Central memory CD8-positive, alpha-beta T cell (primary cell): ENCODE results near the gene ARFGAP1.
"Not testable (repeated sequence)": the region's sequence is repeated elsewhere in the genome, so short reads cannot be mapped to it uniquely, and the experiment has no call there.

Source experiments
- ATAC-seq: fragments of 150-1000 bp; cut with Tn5 transposase; replicated peaks from 2 replicates; pipeline ENCODE4 v1.10.0; 2022; ENCODE audit warnings: mild to moderate bottlenecking, moderate FRiP score, moderate number of reproducible peaks; ENCODE audit not compliant: poor library complexity, severe bottlenecking; ENCODE audit errors: extremely low read depth
- DNase-seq, 2 donors: peaks; one replicate each; pipeline ENCODE4 v3.0.0; 2021; ENCODE audit warnings: low spot score in 2 of 2
- H3K27ac Mint-ChIP-seq: one replicate; pipeline ENCODE4 v1.8.0; 2022; ENCODE audit warnings: low read depth, mild to moderate bottlenecking, moderate library complexity, mixed read lengths
- H3K27me3 Mint-ChIP-seq: one replicate; pipeline ENCODE4 v1.8.0; 2022; ENCODE audit warnings: mixed read lengths
- H3K36me3 Mint-ChIP-seq: one replicate; pipeline ENCODE4 v1.8.0; 2022; ENCODE audit warnings: mild to moderate bottlenecking, moderate library complexity, mixed read lengths; ENCODE audit not compliant: insufficient read depth
- H3K4me1 Mint-ChIP-seq: one replicate; pipeline ENCODE4 v1.8.0; 2022; ENCODE audit warnings: mixed read lengths
- H3K4me3 Mint-ChIP-seq: one replicate; pipeline ENCODE4 v1.8.0; 2022; ENCODE audit warnings: mild to moderate bottlenecking, moderate library complexity, mixed read lengths
- H3K9me3 Mint-ChIP-seq: one replicate; pipeline ENCODE4 v1.8.0; 2022; ENCODE audit warnings: mixed read lengths

ARFGAP1 gene

GRCh38 chr20:63246490-63247288 is 25.9 kb upstream of the ARFGAP1 start:
- Mint-ChIP-seq H3K27me3 (peaks cover 44% of the 10 kb centered on the region), H3K36me3 (peaks cover 2% of the 10 kb centered on the region), H3K27ac (no peak overlapping the region), H3K9me3 (no peaks in the 10 kb centered on the region), H3K4me1 (no peaks in the 10 kb centered on the region), H3K4me3 (no peak overlapping the region)
- no peak for DNase-seq
- no peak for ATAC-seq

GRCh38 chr20:63247671-63248228 is 24.9 kb upstream of the ARFGAP1 start:
- no peak overlapping the region for H3K4me3 Mint-ChIP-seq
- H3K4me1 Mint-ChIP-seq: peaks cover 3% of the 10 kb centered on the region
- no peaks in the 10 kb centered on the region for H3K9me3 Mint-ChIP-seq
- H3K27ac Mint-ChIP-seq: no peak overlapping the region
- DNase-seq: no peak
- H3K36me3 Mint-ChIP-seq: peaks cover 2% of the 10 kb centered on the region
- no peak for ATAC-seq
- peaks cover 55% of the 10 kb centered on the region for H3K27me3 Mint-ChIP-seq

GRCh38 chr20:63248835-63249591 is 23.6 kb upstream of the ARFGAP1 start:
- DNase-seq: no peak
- peaks cover 2% of the 10 kb centered on the region for H3K36me3 Mint-ChIP-seq
- peaks cover 8% of the 10 kb centered on the region for H3K4me1 Mint-ChIP-seq
- no peak for ATAC-seq
- peaks cover 62% of the 10 kb centered on the region for H3K27me3 Mint-ChIP-seq
- no peak overlapping the region for H3K4me3 Mint-ChIP-seq
- no peaks in the 10 kb centered on the region for H3K9me3 Mint-ChIP-seq
- H3K27ac Mint-ChIP-seq: no peak overlapping the region

DNA sequence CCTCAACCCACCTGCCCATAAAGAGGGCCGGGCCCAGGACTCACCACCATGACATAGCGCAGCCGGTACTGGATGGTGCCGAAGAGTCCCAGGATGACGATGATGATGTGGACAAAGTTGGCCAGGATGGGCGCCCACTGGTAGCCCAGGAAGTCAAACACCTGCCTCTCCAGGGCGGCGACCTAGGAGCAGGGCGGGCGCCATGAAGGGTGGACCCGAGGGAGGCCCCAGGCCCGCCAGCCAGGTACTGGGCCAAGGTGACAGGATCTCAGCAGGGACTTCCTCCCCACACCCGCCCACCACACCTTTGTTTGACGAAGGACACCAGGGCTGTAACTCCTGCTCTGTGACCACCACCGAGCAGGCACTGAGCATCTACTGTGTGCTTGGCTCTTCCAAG is 22.7 kb upstream of the ARFGAP1 start:
- peaks cover 2% of the 10 kb centered on the region for H3K36me3 Mint-ChIP-seq
- peaks cover 8% of the 10 kb centered on the region for H3K4me1 Mint-ChIP-seq
- H3K9me3 Mint-ChIP-seq: no peaks in the 10 kb centered on the region
- H3K27me3 Mint-ChIP-seq: peaks cover 65% of the 10 kb centered on the region
- ATAC-seq (no peak), DNase-seq (no peak)
- H3K27ac Mint-ChIP-seq: no peak overlapping the region
- H3K4me3 Mint-ChIP-seq: no peak overlapping the region

DNA sequence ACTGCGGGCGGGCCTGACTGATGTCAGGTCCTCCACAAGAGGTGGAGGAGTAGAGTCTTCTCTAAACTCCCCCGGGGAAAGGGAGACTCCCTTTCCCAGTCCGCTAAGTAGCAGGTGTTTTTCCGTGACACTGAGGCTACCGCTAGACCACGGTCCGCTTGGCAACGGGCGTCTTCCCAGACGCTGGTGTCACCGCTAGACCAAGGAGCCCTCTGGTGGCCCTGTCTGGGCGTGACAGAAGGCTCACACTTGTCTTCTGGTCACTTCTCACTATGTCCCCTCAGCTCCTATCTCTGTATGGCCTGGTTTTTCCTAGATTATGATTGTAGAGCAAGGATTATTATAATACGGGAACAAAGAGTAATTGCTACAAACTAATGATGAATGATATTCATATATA is 21.3 kb upstream of the ARFGAP1 start:
- not testable (repeated sequence) for H3K36me3 Mint-ChIP-seq, H3K4me1 Mint-ChIP-seq, DNase-seq, H3K27ac Mint-ChIP-seq, H3K4me3 Mint-ChIP-seq, ATAC-seq, H3K9me3 Mint-ChIP-seq
- peaks cover 66% of the 10 kb centered on the region for H3K27me3 Mint-ChIP-seq

DNA sequence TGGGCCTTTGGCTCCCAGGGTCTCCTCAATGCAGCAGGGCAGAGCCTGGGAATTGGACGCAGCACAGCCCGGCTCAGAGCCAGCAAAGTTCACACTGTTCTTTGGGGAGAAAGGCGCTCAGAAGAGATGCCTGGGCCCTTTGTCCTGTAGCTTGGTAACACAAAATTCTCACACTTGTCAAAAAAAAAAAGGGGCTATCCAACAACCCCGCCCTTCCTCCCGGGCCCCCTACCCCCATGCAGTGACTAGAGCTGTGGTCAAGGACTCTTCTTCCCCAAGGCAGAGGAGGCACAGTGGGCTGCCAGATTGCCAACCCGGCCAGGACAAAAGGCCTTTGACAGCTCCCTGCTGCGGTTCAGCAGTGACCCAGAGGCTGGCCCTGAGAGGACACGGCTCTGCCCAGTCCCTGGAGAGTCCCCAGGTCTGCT is 20.3 kb upstream of the ARFGAP1 start:
- ATAC-seq (no peak), DNase-seq (no peak)
- peaks cover 2% of the 10 kb centered on the region for H3K36me3 Mint-ChIP-seq
- H3K4me3 Mint-ChIP-seq: peak overlapping the region; percentile 25
- H3K9me3 Mint-ChIP-seq: no peaks in the 10 kb centered on the region
- H3K27ac Mint-ChIP-seq: no peak overlapping the region
- H3K27me3 Mint-ChIP-seq: peaks cover 76% of the 10 kb centered on the region
- H3K4me1 Mint-ChIP-seq: peaks cover 8% of the 10 kb centered on the region

DNA sequence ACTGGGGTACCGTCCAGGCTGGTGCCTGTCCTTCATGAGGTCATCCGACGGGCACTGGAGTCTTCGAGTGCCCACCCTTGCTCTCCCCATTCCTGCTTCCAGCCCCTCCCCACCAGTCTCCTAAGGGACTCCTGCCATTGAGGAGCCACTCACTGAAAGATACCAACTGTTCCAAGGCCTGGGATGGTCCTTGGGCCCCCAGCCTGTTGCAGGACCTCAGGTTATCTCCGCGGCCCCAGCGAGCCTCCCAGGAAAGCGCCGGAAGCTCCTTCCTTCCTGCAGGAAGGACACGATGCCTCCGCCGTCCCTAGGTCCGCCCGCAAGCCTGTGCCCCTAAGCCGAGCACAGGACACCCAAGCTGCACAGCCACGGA is 19.6 kb upstream of the ARFGAP1 start:
- no peak for ATAC-seq
- no peaks in the 10 kb centered on the region for H3K36me3 Mint-ChIP-seq
- peaks cover 80% of the 10 kb centered on the region for H3K27me3 Mint-ChIP-seq
- DNase-seq: no peak
- H3K4me1 Mint-ChIP-seq: peaks cover 8% of the 10 kb centered on the region
- peak overlapping the region; percentile 25 for H3K4me3 Mint-ChIP-seq
- no peak overlapping the region for H3K27ac Mint-ChIP-seq
- no peaks in the 10 kb centered on the region for H3K9me3 Mint-ChIP-seq

- H3K9me3 Mint-ChIP-seq: no peaks in the 10 kb centered on the region
- H3K36me3 Mint-ChIP-seq: no peaks in the 10 kb centered on the region
- peaks cover 8% of the 10 kb centered on the region for H3K4me1 Mint-ChIP-seq
- H3K4me3 Mint-ChIP-seq: no peak overlapping the region
- peaks cover 75% of the 10 kb centered on the region for H3K27me3 Mint-ChIP-seq
- DNase-seq (no peak), ATAC-seq (no peak)
- no peak overlapping the region for H3K27ac Mint-ChIP-seq
Observed at GRCh38 chr20:63253438-63254231, 19.0 kb upstream of the ARFGAP1 start.

DNA sequence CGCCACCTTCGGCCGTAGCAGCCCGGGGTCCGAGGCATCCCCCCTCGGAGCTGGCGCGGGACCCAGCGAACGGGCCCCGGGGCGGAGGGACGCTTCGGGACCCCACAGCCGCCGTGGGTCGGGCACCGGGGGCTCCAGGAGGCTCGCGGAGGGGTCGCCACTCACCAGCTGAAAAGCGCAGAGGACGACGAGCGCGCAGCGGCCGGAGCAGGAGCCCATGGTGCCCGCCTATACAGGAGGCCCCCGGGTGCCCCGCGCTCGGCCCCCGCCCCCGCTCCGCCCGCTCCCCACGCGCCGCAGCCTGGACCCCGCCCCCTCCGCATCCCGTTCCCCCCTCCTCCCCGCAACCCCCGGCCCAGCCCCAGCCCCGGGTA is 18.4 kb upstream of the ARFGAP1 start, which contains the start of gene NKAIN4:
Gene NKAIN4, minus strand, starts transcription at position 232 of the 374 bp plus-strand sequence. Its CDS starts 13 bp downstream, at position 219.
- DNase-seq: no peak
- Mint-ChIP-seq H3K36me3 (no peaks in the 10 kb centered on the region), H3K9me3 (no peaks in the 10 kb centered on the region), H3K27me3 (peaks cover 69% of the 10 kb centered on the region), H3K4me1 (peaks cover 8% of the 10 kb centered on the region), H3K4me3 (peak within 1 kb of the TSS; percentile 16), H3K27ac (peak within 1 kb of the TSS; percentile 46)
- ATAC-seq: no peak

- peaks cover 66% of the 10 kb centered on the region for H3K27me3 Mint-ChIP-seq
- no peaks in the 10 kb centered on the region for H3K9me3 Mint-ChIP-seq
- DNase-seq (no peak), ATAC-seq (no peak)
- no peaks in the 10 kb centered on the region for H3K36me3 Mint-ChIP-seq
- H3K4me1 Mint-ChIP-seq: peaks cover 8% of the 10 kb centered on the region
- H3K4me3 Mint-ChIP-seq: peak overlapping the region; percentile 16
- H3K27ac Mint-ChIP-seq: peak overlapping the region; percentile 46
Observed at GRCh38 chr20:63254606-63255384, 17.8 kb upstream of the ARFGAP1 start.

DNA sequence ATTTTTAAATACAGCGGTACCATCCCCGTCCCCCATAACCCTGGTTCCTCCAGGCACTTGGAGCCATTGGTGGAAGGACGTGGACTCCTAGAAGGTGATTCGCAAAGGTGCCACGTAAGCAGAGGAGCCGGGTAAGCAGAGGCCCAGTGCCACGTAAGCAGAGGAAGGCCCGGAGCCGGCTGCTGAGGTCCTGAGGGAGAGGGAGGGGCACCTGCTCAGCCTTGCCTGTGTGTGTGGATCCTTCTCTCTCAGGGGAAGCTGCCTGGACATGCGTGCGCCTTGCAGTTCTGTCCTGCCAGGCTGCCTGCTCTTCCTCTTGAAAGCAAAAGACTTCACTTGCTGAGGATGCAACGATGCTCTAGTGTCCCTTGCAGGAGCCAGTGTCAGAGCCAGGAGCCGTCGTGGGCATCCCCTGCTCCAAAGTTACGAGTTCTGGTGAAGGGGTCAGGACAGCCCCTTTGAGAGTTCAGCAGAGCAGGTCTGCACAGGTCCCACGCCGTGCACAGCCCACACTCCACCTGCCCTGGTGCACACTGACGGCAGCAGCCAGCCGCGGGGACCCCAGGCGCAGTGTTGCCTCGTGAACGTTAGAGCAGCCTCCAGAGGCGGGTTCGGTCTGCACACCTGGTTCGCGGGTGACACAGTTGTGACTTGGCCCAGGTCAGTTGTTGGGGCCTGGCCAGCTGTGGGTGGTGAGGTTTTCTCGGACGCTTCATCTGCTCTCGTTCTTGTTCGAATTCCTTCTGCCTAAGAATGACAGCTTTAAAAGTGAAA is 16.5 kb upstream of the ARFGAP1 start:
- no peaks in the 10 kb centered on the region for H3K36me3 Mint-ChIP-seq
- H3K27me3 Mint-ChIP-seq: peaks cover 56% of the 10 kb centered on the region
- DNase-seq: no peak

More for the DNA sequence above, 16.5 kb upstream of the ARFGAP1 start:
- peaks cover 8% of the 10 kb centered on the region for H3K4me1 Mint-ChIP-seq
- ATAC-seq: no peak
- no peak overlapping the region for H3K4me3 Mint-ChIP-seq
- H3K9me3 Mint-ChIP-seq: no peaks in the 10 kb centered on the region
- H3K27ac Mint-ChIP-seq: no peak overlapping the region
